ENCODE measurements around the gene MORF4L2.
"Not testable (repeated sequence)": the region's sequence is repeated elsewhere in the genome, so short reads cannot be mapped to it uniquely, and the experiment has no call there.

Gene MORF4L2

DNA sequence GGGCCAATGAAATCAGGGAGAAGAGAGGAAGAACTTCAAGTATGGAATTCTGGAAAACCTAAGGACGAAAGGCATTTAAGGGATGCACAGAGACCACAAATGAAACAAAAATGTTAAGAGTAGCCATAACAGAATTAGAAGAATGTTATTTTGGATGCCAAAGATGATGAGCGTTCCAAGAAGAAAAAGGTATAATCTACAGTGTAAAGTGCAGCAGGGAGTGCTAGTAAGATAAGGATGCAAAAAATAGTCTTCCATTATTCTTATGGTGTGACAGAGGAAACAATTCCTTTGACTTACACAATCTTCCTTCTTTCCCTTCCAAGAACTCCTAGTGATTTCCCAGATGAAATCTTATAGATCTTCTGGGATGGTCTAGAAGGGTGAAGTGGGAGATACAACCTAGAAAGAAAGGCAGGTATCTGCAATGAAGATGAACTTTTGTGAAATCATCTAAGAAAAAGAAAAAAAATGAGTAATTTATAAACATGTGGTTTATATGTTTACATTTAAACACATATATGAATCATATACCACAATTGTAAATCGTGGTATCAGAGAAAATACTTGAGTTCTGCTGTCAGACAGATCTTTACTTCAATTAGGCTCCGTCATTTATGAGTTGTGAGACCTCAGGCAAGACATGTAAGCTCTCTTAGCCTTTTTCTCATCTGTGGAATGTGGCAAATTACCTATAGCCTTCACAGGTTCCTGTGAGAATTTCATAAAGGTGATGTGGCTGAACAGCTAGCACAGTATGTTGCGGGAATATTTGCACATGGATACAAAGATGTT is 8.1 kb downstream of the MORF4L2 start:
- no peak for DNase-seq

DNA sequence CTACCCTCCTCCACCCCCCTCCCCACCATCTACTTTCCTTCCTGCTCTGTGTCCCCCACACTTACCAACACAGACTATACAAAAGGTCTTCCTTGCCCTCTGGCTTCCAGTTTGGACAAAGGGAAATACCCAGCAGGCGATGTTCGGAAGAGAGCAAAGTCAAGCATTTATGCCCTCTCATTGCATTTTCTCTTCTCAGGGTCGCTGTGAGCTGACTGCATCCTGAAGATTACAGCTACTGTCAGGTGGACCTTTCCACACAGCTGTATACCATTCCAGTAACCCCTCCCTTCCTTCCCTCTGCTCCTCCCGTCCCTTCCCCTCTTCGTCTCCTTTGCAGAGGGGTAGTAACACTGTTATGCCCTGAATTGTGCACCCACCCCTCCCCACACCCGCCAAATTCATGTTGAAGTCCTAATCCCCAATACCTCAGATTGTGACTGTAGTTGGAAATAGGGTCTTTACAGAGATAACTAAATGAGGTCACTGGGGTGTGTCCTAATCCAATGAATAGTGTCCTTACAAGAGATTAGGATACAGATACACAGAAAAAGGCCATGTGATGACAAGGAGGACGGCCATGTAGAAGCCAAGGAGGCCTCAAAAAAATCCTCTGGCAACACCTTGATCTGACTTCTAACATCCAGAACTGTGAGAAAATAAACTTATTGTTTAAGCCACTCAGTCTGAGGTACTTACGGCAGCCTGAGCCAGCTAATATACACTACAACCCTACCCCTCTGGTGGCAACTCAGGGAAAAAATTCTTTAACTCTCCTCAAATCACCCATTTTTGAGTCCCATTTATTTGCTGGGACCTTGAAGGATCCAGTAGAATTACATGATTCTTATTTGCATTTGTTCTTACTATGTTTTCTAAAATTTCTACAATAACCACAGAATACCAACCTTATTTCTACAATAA is 11.7 kb downstream of the MORF4L2 start:
- DNase-seq: no peak

DNA sequence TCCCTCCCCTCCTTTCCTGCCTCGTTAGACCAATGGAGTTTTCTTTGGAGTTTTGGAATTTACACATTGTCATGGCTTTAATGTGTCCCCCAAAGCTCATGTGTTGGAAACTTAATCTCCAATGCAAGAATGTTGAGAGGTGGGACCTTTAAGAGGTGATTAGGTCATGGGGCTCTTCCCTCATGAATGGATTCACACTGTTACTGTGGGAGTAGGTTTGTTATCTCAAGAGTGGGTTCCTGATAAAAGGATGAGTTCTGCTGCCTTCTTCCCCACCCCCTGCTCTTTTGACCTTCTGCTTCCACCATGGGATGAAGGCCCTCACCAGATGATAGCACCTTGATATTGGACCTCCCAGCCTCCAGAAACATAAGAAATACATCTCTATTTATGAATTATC is 16.8 kb downstream of the MORF4L2 start:
- DNase-seq: no peak

DNA sequence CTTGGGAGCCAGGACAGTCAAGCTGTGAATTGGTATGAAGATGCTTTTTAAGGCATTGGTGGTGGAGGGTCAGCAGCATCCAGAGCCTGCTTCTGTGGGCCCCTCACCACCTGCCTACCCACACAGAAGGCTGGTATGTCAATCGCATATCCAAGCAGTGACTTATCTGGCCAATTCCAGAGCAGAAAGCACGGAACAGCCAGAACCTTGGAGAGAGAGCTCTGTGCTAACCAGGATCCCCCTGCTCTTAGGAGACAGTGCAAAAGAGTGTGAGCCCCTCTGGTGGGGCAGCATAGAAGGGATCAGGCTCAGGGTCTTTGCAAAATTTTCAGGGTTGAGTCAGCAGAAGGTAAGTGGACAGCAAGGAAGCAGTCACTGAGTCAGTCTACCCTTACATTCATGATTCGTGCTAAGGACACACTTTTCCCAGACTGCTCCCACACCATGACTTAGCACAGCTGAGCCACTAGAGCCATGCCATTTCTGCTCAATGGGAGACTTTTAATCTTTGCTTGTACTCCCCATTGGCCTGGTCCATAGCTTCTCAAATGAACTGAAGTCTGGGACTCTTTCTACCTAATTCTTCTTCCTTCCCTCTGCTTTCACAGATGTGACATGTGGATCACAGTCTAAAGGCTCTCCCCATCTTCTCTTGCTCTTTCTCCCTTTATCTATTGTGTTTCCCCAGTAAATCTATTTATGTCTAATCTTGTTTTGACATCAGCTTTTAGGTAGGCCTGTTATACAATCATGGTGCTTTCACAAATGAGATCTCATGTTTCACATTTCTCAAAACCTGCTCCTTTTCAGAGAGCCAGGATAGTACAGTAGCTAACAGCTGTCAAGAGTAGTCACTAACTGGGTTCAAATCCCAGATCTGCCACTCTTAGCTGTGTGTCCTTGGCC is 20.0 kb downstream of the MORF4L2 start:
- DNase-seq: no peak

DNA sequence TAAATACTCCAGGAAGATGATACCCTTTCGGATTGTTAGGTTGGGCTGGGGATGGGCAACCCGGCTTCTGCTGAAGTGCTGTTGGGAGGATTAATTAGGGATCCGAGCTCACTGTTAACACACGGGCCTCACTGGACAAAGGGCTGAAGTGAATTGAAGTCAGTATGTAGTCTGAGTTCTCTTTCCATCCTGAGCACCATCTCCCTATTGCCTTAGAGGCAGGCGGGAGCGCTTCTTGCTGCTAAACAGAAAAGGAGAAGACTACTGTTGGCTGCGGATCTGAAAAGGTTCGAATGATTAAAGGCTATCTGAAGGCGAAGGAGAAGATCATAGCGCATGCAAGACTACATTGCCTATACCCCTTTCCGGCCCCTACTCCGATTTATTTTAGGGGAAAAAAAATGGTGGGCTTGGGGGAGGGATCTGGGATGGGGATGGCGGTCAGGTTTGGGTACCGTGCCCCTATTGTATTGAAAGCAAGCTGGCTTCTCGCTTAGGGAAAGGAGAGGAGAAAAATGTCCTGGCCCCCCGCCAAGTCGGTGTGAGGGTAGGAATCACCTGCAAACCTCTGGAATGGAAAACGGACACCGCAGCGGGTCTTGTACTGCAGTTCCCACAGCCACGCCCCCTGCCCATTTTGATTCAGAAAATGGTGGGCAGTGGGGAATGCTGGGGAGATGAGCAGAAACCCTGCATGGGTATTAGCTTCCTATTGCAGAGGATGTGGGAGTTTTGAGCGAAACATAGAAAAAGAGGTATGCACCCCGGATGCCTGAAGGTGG is 22.3 kb downstream of the MORF4L2 start:
- no peak for DNase-seq

DNA sequence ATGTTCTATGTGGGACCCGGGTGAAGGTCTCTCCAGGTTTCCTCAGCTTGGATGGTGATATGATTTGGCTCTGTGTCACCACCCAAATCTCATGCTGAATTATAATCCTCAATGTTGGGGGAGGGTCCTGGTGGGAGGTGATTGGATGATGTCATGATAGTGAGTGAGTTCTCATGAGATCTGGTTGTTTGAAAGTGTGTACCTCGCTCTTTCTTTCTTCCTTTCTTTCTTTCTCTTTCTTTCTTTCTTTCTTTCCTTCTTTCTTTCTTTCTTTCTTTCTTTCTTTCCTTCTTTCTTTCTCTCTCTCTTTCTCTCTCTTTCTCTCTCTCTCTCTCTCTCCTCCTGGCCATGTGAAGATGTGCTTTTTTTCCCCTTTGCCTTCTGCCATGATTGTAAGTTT is 27.0 kb downstream of the MORF4L2 start:
- not testable (repeated sequence) for DNase-seq

DNA sequence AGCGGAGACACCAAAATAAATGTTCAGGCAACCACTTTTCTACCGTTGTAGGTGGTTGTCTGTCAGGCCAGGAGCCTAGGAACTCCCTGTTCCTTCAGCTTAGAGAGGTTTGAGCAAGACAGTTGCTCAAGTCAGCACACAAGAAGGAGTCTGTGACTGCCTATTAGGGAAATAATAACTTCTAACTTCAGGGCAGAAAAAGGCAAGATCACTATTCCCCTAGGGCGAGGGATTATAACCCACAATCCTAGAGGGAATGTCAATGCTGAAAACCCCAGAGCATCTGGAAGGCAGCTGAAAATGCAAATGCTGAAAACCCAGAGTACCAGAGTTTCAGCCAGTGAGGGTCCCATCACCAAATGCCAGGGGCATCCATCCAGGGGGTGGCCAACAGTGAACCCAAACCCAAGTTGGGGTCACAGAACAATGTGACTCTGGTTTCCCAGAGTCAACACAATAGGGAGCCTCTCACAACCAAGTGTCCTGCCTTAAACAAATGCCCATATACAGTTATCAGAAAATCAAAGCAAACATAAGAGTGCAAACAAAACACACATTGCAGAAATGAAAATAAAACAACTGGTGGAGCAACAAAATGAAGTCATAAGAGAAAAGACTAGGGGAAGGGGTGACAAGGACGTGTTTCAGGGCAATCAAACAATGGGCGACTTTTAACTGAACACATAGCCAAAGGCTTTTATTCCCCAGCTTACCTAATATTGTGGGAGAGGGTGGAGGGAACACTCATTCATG is 27.6 kb downstream of the MORF4L2 start:
- no peak for DNase-seq

DNA sequence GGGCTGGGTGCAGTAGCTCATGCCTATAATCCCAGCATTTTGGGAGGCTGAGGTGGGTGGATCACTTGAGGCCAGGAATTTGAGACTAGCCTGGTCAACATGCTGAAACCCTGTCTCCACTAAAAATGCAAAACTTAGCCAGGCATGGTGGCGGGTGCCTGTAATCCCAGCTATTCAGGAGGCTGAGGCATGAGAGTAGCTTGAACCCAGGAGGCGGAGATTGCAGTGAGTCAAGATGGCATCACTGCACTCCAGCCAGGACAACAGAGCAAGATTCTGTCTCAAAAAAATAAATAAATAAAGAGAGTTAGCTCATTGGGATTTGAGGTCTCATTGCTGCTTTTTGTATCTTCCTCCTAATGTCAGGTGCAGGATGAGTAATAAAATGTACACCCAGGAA is 29.4 kb downstream of the MORF4L2 start:
- not testable (repeated sequence) for DNase-seq

DNA sequence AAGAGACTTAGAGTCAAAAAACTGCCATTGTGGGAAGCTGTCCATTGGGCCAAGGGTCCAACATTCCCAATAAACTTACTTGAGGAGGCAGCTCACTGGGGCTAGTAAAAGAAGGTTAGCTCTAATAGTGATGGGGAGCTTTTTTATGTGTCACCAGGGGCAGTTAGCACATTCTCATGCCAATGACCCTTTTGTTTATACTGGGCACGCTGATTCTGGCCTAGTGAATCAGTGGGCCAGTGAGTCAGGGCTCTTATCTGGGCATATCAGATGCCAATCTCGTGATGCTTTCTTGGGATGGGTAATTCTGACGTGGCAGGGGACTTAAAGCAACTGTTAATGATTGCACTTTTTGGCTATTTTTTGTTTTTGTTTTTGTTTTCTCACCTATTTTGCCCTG is 29.9 kb downstream of the MORF4L2 start:
- no peak for DNase-seq

DNA sequence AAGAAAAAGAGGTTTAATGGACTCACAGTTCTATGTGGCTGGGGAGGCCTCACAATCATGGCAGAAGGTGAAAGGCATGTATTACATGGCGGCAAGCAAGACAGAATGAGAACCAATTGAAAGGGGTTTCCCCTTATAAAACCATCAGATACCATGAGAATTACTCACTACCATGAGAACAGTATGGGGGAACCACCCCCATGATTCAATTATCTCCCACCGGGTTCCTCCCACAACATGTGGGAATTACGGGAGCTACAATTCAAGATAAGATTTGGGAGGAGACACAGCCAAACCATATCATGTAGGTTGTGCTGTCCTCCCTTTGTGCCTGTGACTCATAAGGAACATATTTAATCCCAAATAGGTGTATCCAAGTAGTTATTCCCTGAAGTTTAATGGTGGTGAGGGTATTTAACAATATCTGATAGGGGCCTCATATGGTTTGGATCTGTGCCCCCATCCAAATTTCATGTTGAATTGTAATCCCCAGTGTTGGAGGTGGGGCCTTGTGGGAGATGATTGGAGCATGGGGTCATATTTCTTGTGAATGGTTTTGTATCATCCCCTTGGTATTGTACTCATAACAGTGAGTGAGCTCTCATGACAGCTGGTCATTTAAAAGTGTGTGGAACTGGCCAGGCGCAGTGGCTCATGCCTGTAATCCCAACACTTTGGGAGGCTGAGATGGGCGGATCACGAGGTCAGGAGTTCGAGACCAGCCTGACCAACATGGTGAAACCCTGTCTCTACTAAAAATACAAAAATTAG is 31.1 kb downstream of the MORF4L2 start:
- DNase-seq: not testable (repeated sequence)

DNA sequence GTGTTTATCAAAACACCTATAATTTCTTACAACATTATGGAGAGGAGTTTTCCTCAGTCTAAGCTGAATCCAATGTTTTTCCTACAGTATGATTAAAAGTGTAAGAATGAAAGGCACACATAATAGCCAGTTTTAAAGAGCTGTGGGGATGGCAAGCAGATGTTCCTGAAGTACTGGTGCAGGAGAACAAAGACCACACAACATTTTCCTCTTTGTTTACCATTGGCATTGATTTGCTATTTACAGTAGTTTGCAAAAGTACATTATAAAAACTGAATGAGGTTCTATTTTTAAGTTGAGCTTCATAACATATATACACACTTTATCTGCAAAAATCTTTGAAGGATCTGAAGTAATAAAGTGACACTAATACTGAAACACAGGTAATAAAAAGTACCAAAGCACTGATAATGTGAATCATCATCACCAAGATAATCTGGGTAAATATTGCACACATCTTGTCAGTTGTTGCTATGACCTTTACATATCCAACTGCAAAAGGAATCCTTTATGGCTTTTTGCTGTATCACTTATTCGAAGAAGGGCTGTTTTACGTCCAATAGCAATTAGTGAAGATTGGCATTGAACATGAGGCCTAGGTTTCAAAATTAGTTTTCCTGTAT is 35.2 kb downstream of the MORF4L2 start:
- DNase-seq: no peak

DNA sequence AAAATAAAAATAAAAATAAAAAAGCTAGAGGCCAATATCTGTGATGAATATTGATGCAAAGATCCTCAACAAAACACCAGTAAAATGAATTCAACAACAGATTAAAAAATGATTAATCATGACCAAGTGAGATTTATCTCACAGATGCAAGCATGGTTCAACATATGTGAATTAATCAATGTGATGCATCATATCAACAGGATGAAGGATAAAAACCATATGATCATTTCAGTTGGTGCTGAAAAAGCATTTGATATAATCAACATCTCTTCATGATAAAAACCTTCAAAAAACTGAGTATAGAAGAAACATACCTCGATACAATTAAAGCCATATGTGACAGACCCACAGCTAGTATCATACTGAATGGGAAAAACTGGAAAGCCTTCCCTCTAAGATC is 38.9 kb downstream of the MORF4L2 start:
- no peak for DNase-seq

DNA sequence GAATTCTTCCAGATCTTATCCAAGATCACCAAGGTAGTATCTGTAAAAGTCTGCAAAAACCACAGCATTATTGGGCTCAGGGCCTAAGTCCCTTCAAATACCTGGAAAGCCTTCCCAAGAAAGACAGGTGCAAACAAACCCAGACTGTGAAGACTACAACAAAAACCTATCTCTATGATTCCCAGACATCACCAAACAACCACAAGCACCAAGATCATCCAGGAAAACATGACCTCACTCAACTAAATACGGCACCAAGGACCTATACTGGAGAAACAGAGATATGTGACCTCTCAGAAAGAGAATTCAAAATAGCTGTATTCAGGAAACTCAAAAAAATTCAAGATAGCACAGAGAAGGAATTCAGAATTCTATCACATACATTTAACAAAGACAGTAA is 42.4 kb downstream of the MORF4L2 start:
- no peak for DNase-seq

DNA sequence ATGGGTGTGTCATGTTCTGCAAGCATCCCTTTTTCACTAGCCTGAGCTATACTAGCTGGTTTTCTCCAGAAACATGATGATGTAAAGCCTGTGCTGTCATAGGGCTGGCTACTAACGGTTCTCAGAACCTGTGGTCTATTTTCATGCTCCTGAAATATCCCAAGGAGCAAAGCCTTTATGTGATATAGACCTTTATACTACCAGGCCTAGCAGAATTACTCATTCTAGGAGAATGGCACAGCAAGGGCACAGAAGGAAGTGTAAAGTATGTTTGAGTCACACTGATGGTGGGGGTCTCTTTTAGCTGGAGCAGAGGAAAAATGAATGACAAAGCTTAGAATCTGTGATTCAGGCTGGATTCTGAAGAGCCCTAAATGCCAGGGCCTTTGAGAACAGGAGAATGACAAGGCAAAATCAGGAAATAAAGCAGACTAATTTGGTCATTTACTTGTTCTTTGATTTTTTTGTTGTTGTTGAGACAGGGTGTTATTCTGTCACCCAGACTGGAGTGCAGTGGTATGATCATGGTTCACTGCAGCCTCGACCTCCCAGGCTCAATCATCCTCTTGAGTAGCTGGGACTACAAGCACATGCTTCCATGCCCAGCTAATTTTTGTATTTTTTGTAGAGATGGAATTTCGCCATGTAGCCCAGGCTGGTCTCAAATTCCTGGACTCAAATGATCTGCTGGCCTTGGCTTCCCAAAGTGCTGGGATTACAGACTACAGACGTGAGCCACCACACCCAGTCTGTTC is 45.9 kb downstream of the MORF4L2 start:
- no peak for DNase-seq

DNA sequence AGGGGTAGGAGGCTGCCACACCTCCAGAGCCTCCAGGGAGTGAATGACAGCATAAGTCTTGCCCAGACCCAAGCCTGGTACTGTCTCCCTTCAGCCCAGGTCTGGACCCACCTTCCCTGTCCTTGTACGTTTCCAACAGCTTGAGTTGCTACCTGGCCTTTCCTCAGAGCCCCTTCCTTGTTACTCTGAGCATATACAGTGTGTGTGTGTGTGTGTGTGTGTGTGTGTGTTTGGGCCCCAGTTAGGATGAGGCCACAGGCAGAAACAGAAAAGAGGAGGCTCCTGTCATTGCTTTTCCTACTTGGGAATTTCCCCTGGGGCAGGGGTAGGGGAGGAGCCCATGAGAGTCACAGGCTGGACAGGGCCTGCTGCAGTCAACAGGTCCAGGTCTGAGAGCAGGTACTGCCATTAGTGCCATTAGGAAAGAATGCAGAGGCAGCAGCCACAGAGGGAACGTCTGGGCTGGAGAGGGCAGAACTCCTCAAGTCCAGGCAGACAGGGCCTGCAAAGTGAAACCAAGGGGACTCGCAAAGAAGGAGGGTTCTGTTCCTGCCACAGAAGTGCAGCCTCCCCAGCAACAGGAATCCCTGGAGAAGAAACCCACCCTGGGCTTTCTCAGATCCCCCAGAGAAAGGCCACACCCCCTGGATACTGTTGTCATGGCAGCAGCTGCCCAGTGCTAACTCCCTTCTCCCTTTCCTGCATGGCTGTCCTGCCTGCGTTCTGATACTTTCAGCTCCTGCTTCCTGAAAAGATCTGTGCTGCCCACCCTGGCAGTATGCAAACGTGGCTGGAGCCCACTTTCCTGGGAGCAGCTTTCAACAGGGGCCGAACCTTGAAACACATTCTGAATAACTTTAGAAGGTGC is 47.8 kb downstream of the MORF4L2 start:
- DNase-seq: not testable (repeated sequence)

DNA sequence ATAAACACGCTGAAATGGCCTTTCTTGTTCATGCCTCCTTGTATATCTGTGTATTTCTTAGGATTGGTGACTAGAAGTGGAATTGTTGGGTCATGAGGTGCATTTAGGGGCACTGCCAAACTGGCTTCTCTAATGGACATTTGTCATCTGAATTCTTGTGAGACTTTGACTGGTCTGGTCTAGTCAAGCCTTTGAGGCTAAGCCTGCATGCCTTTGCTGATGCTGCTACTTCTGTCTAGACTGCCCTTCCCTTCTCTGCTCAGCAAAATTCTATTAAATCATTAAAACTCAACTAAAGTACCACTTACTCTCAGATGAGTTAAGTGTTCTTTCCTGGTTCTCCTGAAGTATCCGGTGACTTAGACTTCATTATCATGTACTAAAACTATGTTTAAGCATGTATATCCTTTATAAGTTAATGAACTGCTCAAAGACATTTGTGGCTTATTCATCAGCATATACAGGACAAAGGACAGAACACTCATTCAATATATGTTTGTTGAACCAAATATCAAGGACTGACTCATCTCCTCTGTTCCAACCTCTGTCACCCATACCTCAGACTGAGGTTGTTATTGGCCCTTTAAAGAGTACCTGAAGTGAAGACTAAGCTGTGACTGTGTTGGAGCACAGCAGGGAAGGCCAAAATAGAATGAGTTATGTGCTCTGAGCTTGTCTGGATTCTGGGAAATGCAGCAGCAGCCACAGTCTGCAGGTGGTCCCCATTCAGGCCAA is 48.7 kb downstream of the MORF4L2 start:
- DNase-seq: no peak

DNA sequence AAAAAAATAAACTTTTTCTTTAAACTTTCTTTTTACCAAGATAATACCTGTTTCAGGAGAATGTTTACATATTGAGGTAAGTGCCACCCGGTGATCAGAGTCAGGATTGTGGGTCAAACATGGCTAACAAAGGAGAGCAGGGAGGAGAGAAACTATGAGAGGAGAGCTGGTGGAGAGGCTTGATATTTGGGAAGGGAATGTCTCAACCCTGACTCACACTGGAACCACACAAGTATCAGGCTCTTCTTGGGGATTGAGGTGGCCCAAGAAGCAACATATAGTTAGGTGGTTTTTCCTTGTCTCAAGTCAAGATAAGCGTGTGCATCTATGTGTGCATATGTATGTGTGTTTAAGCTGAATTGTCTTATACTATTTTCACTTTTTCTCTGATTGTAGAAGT is 51.1 kb downstream of the MORF4L2 start:
- no peak for DNase-seq

DNA sequence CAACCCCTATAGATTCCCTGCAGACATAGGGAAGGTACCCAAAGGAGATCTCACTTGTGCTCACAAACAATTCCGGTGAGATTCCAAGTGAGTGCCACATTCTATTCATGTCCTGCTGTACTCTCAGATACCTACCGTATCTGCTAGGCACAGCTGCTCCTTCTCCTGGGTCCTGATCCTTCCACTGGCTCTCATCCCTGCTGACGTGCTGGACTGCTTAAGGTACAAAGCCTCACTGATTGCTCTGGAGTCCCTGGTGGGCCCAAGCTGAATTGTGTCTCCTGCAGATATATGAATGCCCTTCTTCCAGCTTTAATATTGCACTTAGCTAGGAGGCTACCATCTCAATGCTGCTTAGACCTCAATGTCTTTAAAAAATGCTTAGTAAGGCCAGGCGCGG is 55.4 kb downstream of the MORF4L2 start:
- no peak for DNase-seq

Measured in CD4-positive, alpha-beta T cell treated with Interferon gamma for 1 hour (primary cell).